GM12878 (cell line): ENCODE data around the gene PEMT. TPM values are rescaled to one million over a fixed set of nuclear protein-coding genes. Genes with fewer than 3 reads are reported as not detected.

Source experiments
- ATAC-seq: fragments of 200-7000 bp; cut with Tn5 transposase; 3 replicates; pipeline ENCODE4 v1.9.1; 2020; ENCODE audit warnings: mild to moderate bottlenecking, moderate library complexity
- BruUV-seq: library from RNA; stranded (reverse); fragments of 400-500 nt; replicated peaks from 2 replicates; lab custom pipeline; 2021; lab: Mats Ljungman, UMichigan
- CTCF ChIA-PET: fragments of 300-600 bp; sonication (Branson Sonifier 250); formaldehyde crosslinking; extraction: SDS; loops from one replicate; lab custom pipeline; 2021; ENCODE audit warnings: inconsistent platforms; lab: Yijun Ruan, JAX
- POLR2A ChIA-PET: fragments of 350-600 bp; formaldehyde crosslinking; extraction: SDS; loops from one replicate; lab custom pipeline; 2021; ENCODE audit warnings: inconsistent platforms; lab: Charles Lee
- RAD21 ChIA-PET: fragments of 300-600 bp; sonication (Branson Sonifier 250); formaldehyde crosslinking; loops from one replicate; lab custom pipeline; 2023; ENCODE audit warnings: antibody characterized with exemption; ENCODE audit not compliant: unreplicated experiment; lab: Charles Lee
- SMC1A ChIA-PET: fragments of 300-600 bp; sonication (Branson Sonifier 250); formaldehyde crosslinking; loops from one replicate; lab custom pipeline; 2023; ENCODE audit not compliant: unreplicated experiment, uncharacterized antibody; lab: Charles Lee
- DNase-seq: peaks from one replicate; pipeline ENCODE4 v3.0.0-alpha.2; 2011; ENCODE audit warnings: low read depth, low spot score
- FAIRE-seq: peaks from 3 replicates; lab custom pipeline; 2011; peaks lifted over from hg19 to GRCh38; lab: Jason Lieb, UNC
- H2AFZ ChIP-seq: 2 replicates; pipeline ENCODE4 v1.6.0; 2011; ENCODE audit warnings: low read depth, low read length, control low read depth; ENCODE audit not compliant: control insufficient read depth
- H3K27ac ChIP-seq: 2 replicates; pipeline ENCODE4 v1.5.1; 2011; ENCODE audit warnings: control low read depth; ENCODE audit not compliant: control insufficient read depth, insufficient read depth
- H3K27me3 ChIP-seq, 2 experiments: replicated peaks in 1 of 2; 2 replicates each; pipeline versions ENCODE4 v1.6.0 to v1.6.1; 2011; ENCODE audit warnings: low read length in 1 of 2; ENCODE audit not compliant: control insufficient read depth in 2 of 2, insufficient read depth in 2 of 2
- H3K36me3 ChIP-seq, 2 experiments: 2 replicates each; pipeline ENCODE4 v1.5.1; 2011; ENCODE audit warnings: low read length in 1 of 2; ENCODE audit not compliant: control insufficient read depth in 2 of 2, insufficient read depth in 2 of 2
- H3K4me1 ChIP-seq: 2 replicates; pipeline ENCODE4 v1.6.1; 2011; ENCODE audit warnings: mild to moderate bottlenecking, low read length, moderate library complexity, mixed read lengths; ENCODE audit not compliant: control insufficient read depth, insufficient read depth
- H3K4me2 ChIP-seq: 2 replicates; pipeline ENCODE4 v1.6.0; 2011; ENCODE audit warnings: control low read depth; ENCODE audit not compliant: control insufficient read depth, insufficient read depth
- H3K4me3 ChIP-seq: fragments of 200-600 bp; sonication (generic); 2 replicates; pipeline ENCODE4 v1.5.1; 2016
- H3K79me2 ChIP-seq: 2 replicates; pipeline ENCODE4 v1.6.0; 2011; ENCODE audit warnings: low read length; ENCODE audit not compliant: control insufficient read depth, insufficient read depth
- H3K9ac ChIP-seq: 2 replicates; pipeline ENCODE4 v1.8.0; 2011; ENCODE audit warnings: low read length, control low read depth, mixed read lengths; ENCODE audit not compliant: control insufficient read depth, insufficient read depth
- H3K9me3 ChIP-seq: replicated peaks from 3 replicates; pipeline ENCODE4 v1.5.1; 2011; ENCODE audit warnings: mild to moderate bottlenecking, low read length; ENCODE audit not compliant: control insufficient read depth, insufficient read depth
- H4K20me1 ChIP-seq: 2 replicates; pipeline ENCODE4 v1.6.0; 2011; ENCODE audit not compliant: control insufficient read depth, insufficient read depth
- HDAC6 ChIP-seq: fragments of 200-600 bp; sonication (generic); IDR thresholded peaks from one replicate; pipeline ENCODE4 v1.8.0; 2017; ENCODE audit warnings: antibody characterized with exemption; ENCODE audit not compliant: unreplicated experiment
- RAD21 ChIP-seq: IDR thresholded peaks from 2 replicates; pipeline ENCODE4 v1.6.1; 2011; ENCODE audit warnings: mild to moderate bottlenecking, low read depth, low read length, moderate library complexity; ENCODE audit not compliant: insufficient read depth
- RUNX3 ChIP-seq: IDR thresholded peaks from 2 replicates; pipeline ENCODE4 v1.6.1; 2012; ENCODE audit warnings: low read length, inconsistent platforms
- SREBF2 ChIP-seq: IDR thresholded peaks from 2 replicates; pipeline ENCODE4 v1.6.1; 2012; ENCODE audit warnings: mild to moderate bottlenecking, low read length
- STAT1 ChIP-seq: fragments of 450-650 bp; conservative IDR thresholded peaks from 2 replicates; pipeline ENCODE4 v1.6.1; 2014; ENCODE audit warnings: antibody characterized with exemption, mild to moderate bottlenecking
- STAT3 ChIP-seq: IDR thresholded peaks from 2 replicates; pipeline ENCODE4 v1.6.1; 2011; ENCODE audit warnings: low read depth, low read length, improper control_type of control experiment
- TAF1 ChIP-seq: IDR thresholded peaks from 2 replicates; pipeline ENCODE4 v1.6.1; 2011; ENCODE audit warnings: mild to moderate bottlenecking, low read depth, low read length, borderline replicate concordance
- ZNF687 ChIP-seq: fragments of 450-650 bp; IDR thresholded peaks from 2 replicates; pipeline ENCODE4 v1.6.1; 2017; ENCODE audit warnings: mild to moderate bottlenecking, moderate library complexity
- ZSCAN29 ChIP-seq: fragments of 450-650 bp; IDR thresholded peaks from 2 replicates; pipeline ENCODE4 v1.6.1; 2017; ENCODE audit warnings: mild to moderate bottlenecking, moderate library complexity
- WGBS: methylation state at CpG from one replicate; pipeline ENCODE4 v1.1.6; 2016; ENCODE audit warnings: low lambda C conversion rate; ENCODE audit not compliant: insufficient replicate concordance, insufficient coverage; ENCODE audit errors: missing lambda C conversion rate; 5-methylcytosine and 5-hydroxymethylcytosine counted together
- in situ Hi-C: fragments of 300-500 bp; cut with MboI; formaldehyde crosslinking; loops from 9 replicates; pipeline ENCODE4 v1.14.3; 2018; ENCODE audit warnings: mixed read lengths
- intact Hi-C: fragments of 100-400 bp; cut with micrococcal nuclease; formaldehyde crosslinking; loops from one replicate; pipeline ENCODE4 v1.14.2; 2022; ENCODE audit not compliant: unreplicated experiment
- polyA plus RNA-seq, 11 experiments: library from polyadenylated mRNA; depleted of rRNA in 4 of 11; unstranded in 6 of 11; stranded (reverse) in 5 of 11; fragments of >200 nt; fragmentation: Nextera tagmentation in 4 of 11; fragmentation: Illumina TruSeq in 1 of 11; extraction: Ambion mirVana in 4 of 11; extraction: Trizol in 1 of 11; gene quantifications; 1 replicate in 1 of 11; 2 replicates in 10 of 11; pipeline versions ENCODE4 v1.2.1 to v1.2.3, GENCODE V29; 2011 to 2016; ENCODE audit warnings: inconsistent platforms in 2 of 11, missing spikeins in 2 of 11, low read depth in 1 of 11
- total RNA-seq, 4 experiments: library from RNA; depleted of rRNA in 3 of 4; stranded (reverse); fragments of >200 nt in 3 of 4; fragmentation: Illumina TruSeq in 1 of 4; extraction: Trizol in 1 of 4; gene quantifications; 2 replicates each; pipeline versions ENCODE4 v1.2.1 to v1.2.3, GENCODE V29; 2013 to 2021

PEMT gene
- total and polyA plus RNA-seq, 10 of the 15 experiments (the other 5 are each of a cell fraction or from before 2014, with no cell fraction given), result 2.8 to 44.7 (median 25.4) TPM

GRCh38 chr17:17545031-17545820 is 46.3 kb downstream of the PEMT start:
- BruUV-seq, result no TSS peak
- Histone ChIP-seq H3K79me2 (no peaks in the 10 kb centered on the region), H3K27me3 (no peaks in the 10 kb centered on the region), H3K4me1 (no peaks in the 10 kb centered on the region), H4K20me1 (no peaks in the 10 kb centered on the region), H3K9me3 (no peaks in the 10 kb centered on the region), H3K4me2 (no peak overlapping the region), H3K36me3 (no peaks in the 10 kb centered on the region), H2AFZ (no peak overlapping the region), H3K4me3 (no peak overlapping the region), H3K27ac (no peak overlapping the region), H3K9ac (no peak overlapping the region)
- ATAC-seq, result no peak
- ChIA-PET POLR2A (no interaction called here), SMC1A (no interaction called here), RAD21 (no interaction called here), CTCF (interaction anchor here (0.6 kb wide), 1 partner anchor 203 kb away, joined by 3 read pairs; no protein-coding TSS in a partner anchor)
- intact Hi-C loops, result no loop called here
- no peak for FAIRE-seq
- 85% methylated on average over 20 of the region's 20 CpGs for WGBS
- no peak for DNase-seq
- no peak for TF ChIP-seq RUNX3
- in situ Hi-C loops, result no loop called here

DNA sequence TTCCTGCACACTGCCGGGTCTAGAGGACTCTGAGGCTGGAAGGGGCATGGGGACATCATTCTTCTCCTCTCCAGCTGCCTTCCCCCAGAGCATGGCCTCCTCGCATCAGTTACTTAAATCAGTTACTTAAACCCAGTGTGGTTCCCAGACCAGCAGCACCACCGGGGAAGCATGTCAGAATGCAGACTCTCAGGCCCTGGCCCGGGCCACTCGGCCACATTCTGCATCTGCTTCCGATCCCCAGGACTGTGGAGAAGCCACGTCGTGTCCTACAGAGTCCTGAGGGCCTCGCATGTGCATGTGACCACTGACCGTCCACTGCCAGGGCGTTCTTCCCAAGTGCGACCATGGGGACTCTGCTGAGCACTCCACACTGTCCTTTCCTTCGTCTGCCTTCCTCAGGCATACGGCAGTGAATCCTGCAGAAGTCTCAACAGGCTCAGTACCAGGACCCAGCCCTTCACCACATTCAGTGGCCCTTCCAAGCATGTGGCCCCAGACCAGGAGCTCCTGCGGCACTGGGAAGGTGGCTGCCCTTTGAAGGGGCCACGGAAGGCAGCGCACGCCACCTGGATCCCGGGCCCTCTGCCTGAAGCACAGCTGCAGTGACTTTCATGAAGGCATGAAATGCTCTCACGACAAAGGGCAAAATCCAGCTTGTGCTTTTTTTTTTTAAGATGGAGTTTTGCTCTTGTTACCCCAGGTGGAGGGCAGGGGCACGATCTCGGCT is 48.4 kb downstream of the PEMT start:
- intact Hi-C loops, result no loop called here
- Histone ChIP-seq H4K20me1 (no peaks in the 10 kb centered on the region), H3K4me3 (no peak overlapping the region), H3K9ac (no peak overlapping the region), H3K9me3 (no peaks in the 10 kb centered on the region), H3K4me1 (no peaks in the 10 kb centered on the region), H3K4me2 (no peak overlapping the region), H3K27me3 (no peaks in the 10 kb centered on the region), H2AFZ (no peak overlapping the region), H3K36me3 (no peaks in the 10 kb centered on the region), H3K79me2 (no peaks in the 10 kb centered on the region), H3K27ac (no peak overlapping the region)
- ATAC-seq (no peak), FAIRE-seq (no peak), DNase-seq (no peak)
- TF ChIP-seq RAD21, result no peak
- no peak for TF ChIP-seq STAT3
- TF ChIP-seq STAT1, result no peak
- TF ChIP-seq TAF1, result no peak
- no peak for TF ChIP-seq SREBF2
- no peak for TF ChIP-seq ZNF687
- TF ChIP-seq ZSCAN29, result no peak
- no peak for TF ChIP-seq HDAC6
- in situ Hi-C loops, result no loop called here
- CTCF ChIA-PET, result no interaction called here
- SMC1A ChIA-PET, result no interaction called here
- WGBS, result 84% methylated on average over 22 of the region's 22 CpGs
- no TSS peak for BruUV-seq
- RAD21 ChIA-PET, result interaction anchor here (0.7 kb wide), 1 partner anchor 15 kb away, joined by 5 read pairs; no protein-coding TSS in a partner anchor
- POLR2A ChIA-PET, result no interaction called here
